HEK293 (cell line): Measurements from ENCODE around the gene EGFLAM.

Experiments used
- CTCF ChIA-PET: fragments of 350-600 bp; formaldehyde crosslinking; extraction: SDS; loops from one replicate; lab custom pipeline; 2021; ENCODE audit warnings: antibody characterized with exemption; lab: Yijun Ruan, JAX
- POLR2A ChIA-PET: fragments of 300-600 bp; formaldehyde crosslinking; extraction: SDS; loops from one replicate; lab custom pipeline; 2020; ENCODE audit warnings: antibody characterized with exemption, inconsistent platforms; lab: Yijun Ruan, JAX
- H3K27ac ChIP-seq: fragments of 200-500 bp; sonication (Bioruptor generic); 2 replicates; pipeline ENCODE4 v1.5.1; 2014; ENCODE audit warnings: low read depth, low read length, control low read depth, inconsistent platforms; ENCODE audit errors: extremely low read depth
- H3K36me3 ChIP-seq, 2 experiments: fragments of 200-500 bp in 1 of 2; sonication (Bioruptor generic) in 1 of 2; 1 replicate in 1 of 2; 2 replicates in 1 of 2; pipeline ENCODE4 v1.5.1; 2014 to 2017; ENCODE audit warnings: inconsistent platforms in 2 of 2, low read length in 2 of 2; ENCODE audit not compliant: control insufficient read depth in 2 of 2, insufficient read depth in 1 of 2
- H3K4me1 ChIP-seq: fragments of 200-500 bp; sonication (Bioruptor generic); 2 replicates; pipeline ENCODE4 v1.5.1; 2014; ENCODE audit warnings: mild to moderate bottlenecking, low read length, inconsistent platforms; ENCODE audit not compliant: control insufficient read depth, insufficient read depth
- H3K4me3 ChIP-seq: 2 replicates; pipeline ENCODE4 v1.5.1; 2011; ENCODE audit warnings: low read depth, mild to moderate bottlenecking, control low read depth, low read length, moderate library complexity
- H3K9me3 ChIP-seq: fragments of 200-500 bp; sonication (Bioruptor generic); 2 replicates; pipeline ENCODE4 v1.5.1; 2014; ENCODE audit warnings: low read depth, low read length, inconsistent platforms; ENCODE audit not compliant: control insufficient read depth, insufficient read depth
- HOXC10 ChIP-seq: sonication (generic); formaldehyde crosslinking; IDR thresholded peaks from 2 replicates; pipeline ENCODE4 v1.8.1; 2023; ENCODE audit warnings: mild to moderate bottlenecking, missing genetic modification reagents
- IKZF3 ChIP-seq: fragments of 450-650 bp; IDR thresholded peaks from 2 replicates; pipeline ENCODE4 v1.5.0; 2018; ENCODE audit warnings: missing biosample characterization, mild to moderate bottlenecking, missing genetic modification characterization, moderate library complexity
- RBAK ChIP-seq: fragments of 450-650 bp; formaldehyde crosslinking; IDR thresholded peaks from 2 replicates; pipeline ENCODE4 v1.5.1; 2016; ENCODE audit warnings: missing biosample characterization, missing genetic modification characterization
- REPIN1 ChIP-seq: fragments of 450-650 bp; formaldehyde crosslinking; IDR thresholded peaks from 2 replicates; pipeline ENCODE4 v1.5.1; 2017; ENCODE audit warnings: missing biosample characterization, missing genetic modification characterization, low read depth
- YY1 ChIP-seq: fragments of 450-650 bp; formaldehyde crosslinking; IDR thresholded peaks from 2 replicates; pipeline ENCODE4 v1.5.1; 2018; ENCODE audit warnings: missing biosample characterization, missing genetic modification characterization
- ZBTB10 ChIP-seq: fragments of 450-650 bp; formaldehyde crosslinking; IDR thresholded peaks from 2 replicates; pipeline ENCODE4 v1.5.1; 2016; ENCODE audit warnings: missing biosample characterization, missing genetic modification characterization
- ZBTB20 ChIP-seq: fragments of 450-650 bp; formaldehyde crosslinking; IDR thresholded peaks from 2 replicates; pipeline ENCODE4 v1.5.1; 2016; ENCODE audit warnings: missing biosample characterization, missing genetic modification characterization
- ZBTB6 ChIP-seq: fragments of 450-650 bp; formaldehyde crosslinking; IDR thresholded peaks from 2 replicates; pipeline ENCODE4 v1.5.1; 2017; ENCODE audit warnings: missing biosample characterization, missing genetic modification characterization
- ZFP37 ChIP-seq: fragments of 450-650 bp; formaldehyde crosslinking; IDR thresholded peaks from 2 replicates; pipeline ENCODE4 v1.5.1; 2016; ENCODE audit warnings: missing biosample characterization, missing genetic modification characterization
- ZNF138 ChIP-seq: fragments of 450-650 bp; formaldehyde crosslinking; IDR thresholded peaks from 2 replicates; pipeline ENCODE4 v1.5.1; 2016; ENCODE audit warnings: missing biosample characterization, missing genetic modification characterization, borderline replicate concordance
- ZNF140 ChIP-seq: fragments of 450-650 bp; formaldehyde crosslinking; IDR thresholded peaks from 2 replicates; pipeline ENCODE4 v1.5.1; 2016; ENCODE audit warnings: missing biosample characterization, missing genetic modification characterization
- ZNF146 ChIP-seq: fragments of 450-650 bp; formaldehyde crosslinking; IDR thresholded peaks from 2 replicates; pipeline ENCODE4 v1.5.1; 2016; ENCODE audit warnings: missing biosample characterization, missing genetic modification characterization
- ZNF175 ChIP-seq: fragments of 450-650 bp; formaldehyde crosslinking; IDR thresholded peaks from 2 replicates; pipeline ENCODE4 v1.5.1; 2016; ENCODE audit warnings: missing biosample characterization, missing genetic modification characterization
- ZNF223 ChIP-seq: fragments of 450-650 bp; formaldehyde crosslinking; IDR thresholded peaks from 2 replicates; pipeline ENCODE4 v1.5.1; 2016; ENCODE audit warnings: missing biosample characterization, missing genetic modification characterization
- ZNF248 ChIP-seq: fragments of 450-650 bp; formaldehyde crosslinking; IDR thresholded peaks from 2 replicates; pipeline ENCODE4 v1.5.1; 2017; ENCODE audit warnings: missing biosample characterization, missing genetic modification characterization
- ZNF426 ChIP-seq: fragments of 450-650 bp; formaldehyde crosslinking; IDR thresholded peaks from 2 replicates; pipeline ENCODE4 v1.5.1; 2017; ENCODE audit warnings: missing biosample characterization, missing genetic modification characterization, mild to moderate bottlenecking, inconsistent platforms, moderate library complexity
- ZNF585B ChIP-seq: fragments of 450-650 bp; formaldehyde crosslinking; IDR thresholded peaks from 2 replicates; pipeline ENCODE4 v1.5.1; 2016; ENCODE audit warnings: missing biosample characterization, missing genetic modification characterization
- ZNF837 ChIP-seq: fragments of 450-650 bp; formaldehyde crosslinking; IDR thresholded peaks from 2 replicates; pipeline ENCODE4 v1.5.1; 2016; ENCODE audit warnings: missing biosample characterization, missing genetic modification characterization
- ZSCAN23 ChIP-seq: fragments of 450-650 bp; formaldehyde crosslinking; IDR thresholded peaks from 2 replicates; pipeline ENCODE4 v1.5.1; 2016; ENCODE audit warnings: missing biosample characterization, missing genetic modification characterization
- TF ChIP-seq, protein P1 (sequence below): fragments of 450-650 bp; formaldehyde crosslinking; IDR thresholded peaks from 2 replicates; pipeline ENCODE4 v1.5.1; 2016; ENCODE audit warnings: missing biosample characterization, missing genetic modification characterization
- TF ChIP-seq, protein P2 (sequence below): fragments of 450-650 bp; formaldehyde crosslinking; IDR thresholded peaks from 2 replicates; pipeline ENCODE4 v1.5.1; 2016; ENCODE audit warnings: missing biosample characterization, missing genetic modification characterization
- TF ChIP-seq, protein P3 (sequence below): fragments of 450-650 bp; formaldehyde crosslinking; IDR thresholded peaks from 2 replicates; pipeline ENCODE4 v1.5.1; 2016; ENCODE audit warnings: missing biosample characterization, missing genetic modification characterization

The EGFLAM gene

GRCh38 chr5:38393636-38394035, 135.3 kb downstream of the EGFLAM start:
- Histone ChIP-seq H3K9me3 (no peaks in the 10 kb centered on the region), H3K36me3 (no peaks in the 10 kb centered on the region), H3K4me3 (no peak overlapping the region), H3K4me1 (no peaks in the 10 kb centered on the region), H3K27ac (no peak overlapping the region)
- ChIA-PET CTCF (interaction anchor here (0.6 to 2.6 kb wide), 2 partner anchors 11 to 113 kb away, joined by 3 to 9 read pairs; no protein-coding TSS in a partner anchor), POLR2A (no interaction called here)
- TF ChIP-seq ZNF248 (tag by site-specific recombination) (no peak), ZNF426 (tag by site-specific recombination) (no peak), ZBTB6 (tag by site-specific recombination) (no peak), ZSCAN23 (no peak), HOXC10 (CRISPR knock-in tag) (no peak), REPIN1 (tag by site-specific recombination) (no peak), ZNF585B (tag by site-specific recombination) (no peak), ZNF837 (tag by site-specific recombination) (no peak), ZBTB20 (tag by site-specific recombination) (no peak)
- TF ChIP-seq, protein P1, sequence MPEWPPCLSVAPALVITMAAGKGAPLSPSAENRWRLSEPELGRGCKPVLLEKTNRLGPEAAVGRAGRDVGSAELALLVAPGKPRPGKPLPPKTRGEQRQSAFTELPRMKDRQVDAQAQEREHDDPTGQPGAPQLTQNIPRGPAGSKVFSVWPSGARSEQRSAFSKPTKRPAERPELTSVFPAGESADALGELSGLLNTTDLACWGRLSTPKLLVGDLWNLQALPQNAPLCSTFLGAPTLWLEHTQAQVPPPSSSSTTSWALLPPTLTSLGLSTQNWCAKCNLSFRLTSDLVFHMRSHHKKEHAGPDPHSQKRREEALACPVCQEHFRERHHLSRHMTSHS (tag by site-specific recombination) = no peak

DNA sequence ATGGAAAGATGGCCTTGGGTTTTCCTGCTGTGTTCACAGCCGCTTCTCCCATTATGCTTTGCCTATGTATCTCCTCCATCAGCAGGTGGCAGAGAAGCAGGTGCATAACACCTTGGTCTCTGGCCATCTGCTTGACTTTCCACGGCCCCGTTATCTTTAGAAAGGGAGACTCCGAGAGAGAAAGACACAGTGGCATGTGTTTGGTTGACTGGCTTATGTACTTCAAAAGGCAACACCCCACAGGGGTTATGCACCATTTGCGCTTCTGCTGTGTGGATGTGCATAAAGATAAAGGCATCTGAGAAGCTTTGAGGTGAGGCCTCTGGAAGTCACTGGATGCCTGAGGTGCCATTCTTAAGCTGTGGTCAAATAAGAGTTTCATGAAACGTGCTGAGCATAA, 138.4 kb downstream of the EGFLAM start:
- no peak overlapping the region for H3K4me3 ChIP-seq
- POLR2A ChIA-PET = no interaction called here
- CTCF ChIA-PET = interaction anchor here (0.6 to 2.9 kb wide), 6 partner anchors 14 to 154 kb away, joined by 3 to 11 read pairs (median 6); no protein-coding TSS in a partner anchor
- H3K4me1 ChIP-seq = no peaks in the 10 kb centered on the region
- H3K36me3 ChIP-seq = no peaks in the 10 kb centered on the region
- no peaks in the 10 kb centered on the region for H3K9me3 ChIP-seq
- TF ChIP-seq ZBTB10 (tag by site-specific recombination) (no peak), YY1 (tag by site-specific recombination) (no peak), ZFP37 (tag by site-specific recombination) (no peak), IKZF3 (tag by site-specific recombination) (no peak), ZNF140 (tag by site-specific recombination) (no peak), ZNF223 (tag by site-specific recombination) (no peak), ZNF146 (no peak), ZNF138 (tag by site-specific recombination) (no peak), ZNF175 (tag by site-specific recombination) (no peak), RBAK (no peak)
- TF ChIP-seq, protein P2, sequence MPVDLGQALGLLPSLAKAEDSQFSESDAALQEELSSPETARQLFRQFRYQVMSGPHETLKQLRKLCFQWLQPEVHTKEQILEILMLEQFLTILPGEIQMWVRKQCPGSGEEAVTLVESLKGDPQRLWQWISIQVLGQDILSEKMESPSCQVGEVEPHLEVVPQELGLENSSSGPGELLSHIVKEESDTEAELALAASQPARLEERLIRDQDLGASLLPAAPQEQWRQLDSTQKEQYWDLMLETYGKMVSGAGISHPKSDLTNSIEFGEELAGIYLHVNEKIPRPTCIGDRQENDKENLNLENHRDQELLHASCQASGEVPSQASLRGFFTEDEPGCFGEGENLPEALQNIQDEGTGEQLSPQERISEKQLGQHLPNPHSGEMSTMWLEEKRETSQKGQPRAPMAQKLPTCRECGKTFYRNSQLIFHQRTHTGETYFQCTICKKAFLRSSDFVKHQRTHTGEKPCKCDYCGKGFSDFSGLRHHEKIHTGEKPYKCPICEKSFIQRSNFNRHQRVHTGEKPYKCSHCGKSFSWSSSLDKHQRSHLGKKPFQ (tag by site-specific recombination) = no peak
- TF ChIP-seq, protein P3, sequence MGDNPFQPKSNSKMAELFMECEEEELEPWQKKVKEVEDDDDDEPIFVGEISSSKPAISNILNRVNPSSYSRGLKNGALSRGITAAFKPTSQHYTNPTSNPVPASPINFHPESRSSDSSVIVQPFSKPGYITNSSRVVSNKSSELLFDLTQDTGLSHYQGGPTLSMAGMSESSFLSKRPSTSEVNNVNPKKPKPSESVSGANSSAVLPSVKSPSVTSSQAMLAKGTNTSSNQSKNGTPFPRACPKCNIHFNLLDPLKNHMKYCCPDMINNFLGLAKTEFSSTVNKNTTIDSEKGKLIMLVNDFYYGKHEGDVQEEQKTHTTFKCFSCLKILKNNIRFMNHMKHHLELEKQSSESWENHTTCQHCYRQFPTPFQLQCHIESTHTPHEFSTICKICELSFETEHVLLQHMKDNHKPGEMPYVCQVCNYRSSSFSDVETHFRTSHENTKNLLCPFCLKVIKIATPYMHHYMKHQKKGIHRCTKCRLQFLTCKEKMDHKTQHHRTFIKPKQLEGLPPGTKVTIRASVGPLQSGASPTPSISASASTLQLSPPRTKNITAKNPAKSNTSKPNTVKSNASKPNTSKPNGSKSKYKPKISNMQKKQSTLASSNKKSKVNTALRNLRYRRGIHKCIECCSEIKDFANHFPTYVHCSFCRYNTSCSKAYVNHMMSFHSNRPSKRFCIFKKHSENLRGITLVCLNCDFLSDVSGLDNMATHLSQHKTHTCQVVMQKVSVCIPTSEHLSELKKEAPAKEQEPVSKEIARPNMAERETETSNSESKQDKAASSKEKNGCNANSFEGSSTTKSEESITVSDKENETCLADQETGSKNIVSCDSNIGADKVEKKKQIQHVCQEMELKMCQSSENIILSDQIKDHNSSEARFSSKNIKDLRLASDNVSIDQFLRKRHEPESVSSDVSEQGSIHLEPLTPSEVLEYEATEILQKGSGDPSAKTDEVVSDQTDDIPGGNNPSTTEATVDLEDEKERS (tag by site-specific recombination) = no peak
- H3K27ac ChIP-seq = no peak overlapping the region
